GM18519 (cell line): ENCODE results near the gene ADAMTSL1.

ENCODE experiments used
- ATAC-seq: cut with Tn5 transposase; IDR thresholded peaks from one replicate; pipeline ENCODE4 v1.9.1; 2021; ENCODE audit warnings: mild to moderate bottlenecking, moderate library complexity; ENCODE audit not compliant: unreplicated experiment, low FRiP score

ADAMTSL1 gene

GRCh38 chr9:18473652-18474279 is at the start of gene ADAMTSL1:
ADAMTSL1 (plus strand) TSS chr9:18474153; CDS start chr9:18474233, 80 bp downstream.
- ATAC-seq, result no peak

GRCh38 chr9:18427691-18428090 is 46.3 kb upstream of the ADAMTSL1 start:
- ATAC-seq, result no peak

- no peak for ATAC-seq
These were observed 45.3 kb upstream of the ADAMTSL1 start for GRCh38 chr9:18428661-18429060.

- no peak for ATAC-seq
These were observed 44.9 kb upstream of the ADAMTSL1 start for GRCh38 chr9:18429070-18429469.

GRCh38 chr9:18433620-18434019 is 40.3 kb upstream of the ADAMTSL1 start:
- ATAC-seq, result no peak

GRCh38 chr9:18437315-18438201 is 36.4 kb upstream of the ADAMTSL1 start:
- ATAC-seq, result no peak

GRCh38 chr9:18438300-18438925 is 35.5 kb upstream of the ADAMTSL1 start:
- ATAC-seq, result no peak

- ATAC-seq, result no peak
These were observed 35.0 kb upstream of the ADAMTSL1 start for GRCh38 chr9:18438951-18439350.

GRCh38 chr9:18441261-18441660 is 32.7 kb upstream of the ADAMTSL1 start:
- ATAC-seq, result no peak

- ATAC-seq, result peak; percentile 91
These were observed 31.1 kb upstream of the ADAMTSL1 start for GRCh38 chr9:18442629-18443491.

GRCh38 chr9:18447131-18447530 is 26.8 kb upstream of the ADAMTSL1 start:
- ATAC-seq, result no peak

GRCh38 chr9:18447541-18447940 is 26.4 kb upstream of the ADAMTSL1 start:
- ATAC-seq, result no peak

- ATAC-seq, result no peak
These were observed 25.9 kb upstream of the ADAMTSL1 start for GRCh38 chr9:18448101-18448500.

- no peak for ATAC-seq
These were observed 22.5 kb upstream of the ADAMTSL1 start for GRCh38 chr9:18451406-18451805.

- ATAC-seq, result no peak
These were observed 21.7 kb upstream of the ADAMTSL1 start for GRCh38 chr9:18452276-18452675.

- no peak for ATAC-seq
These were observed 17.2 kb upstream of the ADAMTSL1 start for GRCh38 chr9:18456624-18457237.

GRCh38 chr9:18457510-18457909 is 16.4 kb upstream of the ADAMTSL1 start:
- ATAC-seq, result no peak

GRCh38 chr9:18459962-18460584 is 13.9 kb upstream of the ADAMTSL1 start:
- no peak for ATAC-seq

- no peak for ATAC-seq
These were observed 12.5 kb upstream of the ADAMTSL1 start for GRCh38 chr9:18461496-18461895.

GRCh38 chr9:18463991-18464390 is 10.0 kb upstream of the ADAMTSL1 start:
- ATAC-seq, result no peak
